GM19239 (cell line): ENCODE measurements around the gene KLHL25.

Source experiments
- DNase-seq: peaks from one replicate; pipeline ENCODE4 v3.0.0; 2011; ENCODE audit warnings: low spot score; ENCODE audit not compliant: insufficient read length
- FAIRE-seq: peaks from 2 replicates; lab custom pipeline; 2011; peaks lifted over from hg19 to GRCh38; lab: Jason Lieb, UNC

KLHL25 gene

GRCh38 chr15:85762039-85762755 is 32.5 kb downstream of the KLHL25 start:
- FAIRE-seq (no peak), DNase-seq (no peak)

GRCh38 chr15:85761635-85762034 is 33.1 kb downstream of the KLHL25 start:
- DNase-seq: no peak
- FAIRE-seq: no peak

GRCh38 chr15:85760531-85761371 is 34.0 kb downstream of the KLHL25 start:
- DNase-seq: no peak
- no peak for FAIRE-seq

GRCh38 chr15:85760049-85760448 is 34.7 kb downstream of the KLHL25 start:
- FAIRE-seq: no peak
- DNase-seq: no peak

- FAIRE-seq (no peak), DNase-seq (no peak)
Measured at GRCh38 chr15:85759376-85759775, 35.3 kb downstream of the KLHL25 start.

GRCh38 chr15:85758655-85758978 is 36.1 kb downstream of the KLHL25 start:
- DNase-seq: no peak
- no peak for FAIRE-seq

- FAIRE-seq: no peak
Measured at GRCh38 chr15:85757939-85758654, 36.6 kb downstream of the KLHL25 start.

GRCh38 chr15:85757073-85757938 is 37.4 kb downstream of the KLHL25 start:
- FAIRE-seq (no peak), DNase-seq (no peak)

More at GRCh38 chr15:85757939-85758654, 36.6 kb downstream of the KLHL25 start:
- no peak for DNase-seq

- DNase-seq (no peak), FAIRE-seq (no peak)
Measured at GRCh38 chr15:85756411-85757072, 38.2 kb downstream of the KLHL25 start.

- DNase-seq: no peak
- FAIRE-seq: no peak
Measured at GRCh38 chr15:85755942-85756341, 38.8 kb downstream of the KLHL25 start.

GRCh38 chr15:85755471-85755870 is 39.3 kb downstream of the KLHL25 start:
- FAIRE-seq: no peak
- DNase-seq: no peak

- DNase-seq (no peak), FAIRE-seq (no peak)
Measured at GRCh38 chr15:85754989-85755388, 39.7 kb downstream of the KLHL25 start.

- DNase-seq (no peak), FAIRE-seq (no peak)
Measured at GRCh38 chr15:85753791-85754452, 40.8 kb downstream of the KLHL25 start.

- no peak for DNase-seq
- FAIRE-seq: no peak
Measured at GRCh38 chr15:85753261-85753660, 41.5 kb downstream of the KLHL25 start.

- FAIRE-seq: no peak
- DNase-seq: no peak
Measured at GRCh38 chr15:85752491-85752961, 42.2 kb downstream of the KLHL25 start.

GRCh38 chr15:85752124-85752475 is 42.6 kb downstream of the KLHL25 start:
- FAIRE-seq (no peak), DNase-seq (no peak)

GRCh38 chr15:85751291-85752123 is 43.2 kb downstream of the KLHL25 start:
- FAIRE-seq (no peak), DNase-seq (no peak)
